Activated CD4-positive, alpha-beta T cell treated with anti-CD3 and anti-CD28 coated beads for 36 hours (primary cell): Measurements from ENCODE around the gene PTPRE. TPM values are rescaled to one million over a fixed set of nuclear protein-coding genes. Genes with fewer than 3 reads are reported as not detected.

ENCODE experiments used
- ATAC-seq: fragments of 200-7000 bp; cut with Tn5 transposase; one replicate; pipeline ENCODE4 v1.10.0; 2021; ENCODE audit warnings: mild to moderate bottlenecking, moderate library complexity
- CTCF ChIA-PET: fragments of 350-600 bp; sonication (Branson Sonifier 250); formaldehyde crosslinking; loops from one replicate; lab custom pipeline; 2021; ENCODE audit warnings: antibody characterized with exemption; lab: Charles Lee
- POLR2A ChIA-PET: fragments of 350-600 bp; sonication (Branson Sonifier 250); formaldehyde crosslinking; loops from one replicate; lab custom pipeline; 2021; ENCODE audit warnings: antibody characterized with exemption, inconsistent platforms; lab: Charles Lee
- DNase-seq: peaks from one replicate; pipeline ENCODE4 v3.0.0-alpha.2; 2020
- H3K27ac Mint-ChIP-seq: one replicate; pipeline ENCODE4 v1.8.0; 2021; ENCODE audit warnings: mixed read lengths
- H3K27me3 Mint-ChIP-seq: one replicate; pipeline ENCODE4 v1.8.0; 2021; ENCODE audit warnings: mixed read lengths
- H3K36me3 Mint-ChIP-seq: one replicate; pipeline ENCODE4 v1.8.0; 2021; ENCODE audit warnings: low read depth, mixed read lengths
- H3K4me1 Mint-ChIP-seq: one replicate; pipeline ENCODE4 v1.8.0; 2021; ENCODE audit warnings: mixed read lengths
- H3K4me3 Mint-ChIP-seq: one replicate; pipeline ENCODE4 v1.8.0; 2021; ENCODE audit warnings: mild to moderate bottlenecking, moderate library complexity, mixed read lengths
- H3K9me3 Mint-ChIP-seq: one replicate; pipeline ENCODE4 v1.8.0; 2021; ENCODE audit warnings: low read depth, mixed read lengths
- intact Hi-C, 2 experiments: fragments of 100-400 bp; cut with DNase I in 1 of 2; cut with micrococcal nuclease in 1 of 2; formaldehyde crosslinking; loops; one replicate each; pipeline versions ENCODE4 v1.14.2 to v1.15.1; 2022 to 2024; cut with DNase I, micrococcal nuclease
- total RNA-seq, 2 experiments: library from RNA; stranded (reverse); gene quantifications; one replicate each; pipeline ENCODE4 v1.2.3, GENCODE V29; 2021

PTPRE gene
- total RNA-seq, 2 experiments from 2014 or later, result 23.0 to 31.6 TPM

- peaks cover 40% of the 10 kb centered on the region for H3K36me3 Mint-ChIP-seq
- ChIA-PET CTCF (interaction anchor here (0.6 to 2.0 kb wide), 6 partner anchors 10 to 144 kb away, joined by 3 to 6 read pairs (median 4); partner anchors contain the start of gene MKI67), POLR2A (interaction anchor here (0.6 to 1.0 kb wide), 2 partner anchors 18 to 30 kb away, joined by 3 to 4 read pairs; partner anchors contain the start of gene MKI67)
- H3K9me3 Mint-ChIP-seq, result no peaks in the 10 kb centered on the region
- peak; percentile 26 for DNase-seq
- peaks cover 22% of the 10 kb centered on the region for H3K4me1 Mint-ChIP-seq
- no peak overlapping the region for H3K4me3 Mint-ChIP-seq
- intact Hi-C loops, result no loop called here
- H3K27ac Mint-ChIP-seq, result peak overlapping the region; percentile 1
- H3K27me3 Mint-ChIP-seq, result no peaks in the 10 kb centered on the region
- peak; percentile 43 for ATAC-seq
These were observed 189.0 kb downstream of the PTPRE start for GRCh38 chr10:128095753-128096469.

GRCh38 chr10:128096486-128097199, 189.7 kb downstream of the PTPRE start:
- no peaks in the 10 kb centered on the region for H3K9me3 Mint-ChIP-seq

GRCh38 chr10:128097783-128098182, 190.9 kb downstream of the PTPRE start:
- H3K27me3 Mint-ChIP-seq, result no peaks in the 10 kb centered on the region
- no peak for ATAC-seq
- no peaks in the 10 kb centered on the region for H3K9me3 Mint-ChIP-seq
- peaks cover 22% of the 10 kb centered on the region for H3K4me1 Mint-ChIP-seq
- H3K36me3 Mint-ChIP-seq, result peaks cover 57% of the 10 kb centered on the region
- no peak for DNase-seq
- no peak overlapping the region for H3K4me3 Mint-ChIP-seq
- no peak overlapping the region for H3K27ac Mint-ChIP-seq
- CTCF ChIA-PET, result interaction anchor here (0.7 to 2.0 kb wide), 2 partner anchors 53 to 62 kb away, joined by 3 to 6 read pairs; no protein-coding TSS in a partner anchor
- intact Hi-C loops, result no loop called here
- POLR2A ChIA-PET, result no interaction called here

More at GRCh38 chr10:128096486-128097199, 189.7 kb downstream of the PTPRE start:
- DNase-seq (no peak), ATAC-seq (no peak)
- ChIA-PET CTCF (interaction anchor here (0.6 to 2.0 kb wide), 3 partner anchors 12 to 54 kb away, joined by 3 to 6 read pairs (median 3); no protein-coding TSS in a partner anchor), POLR2A (no interaction called here)
- H3K27me3 Mint-ChIP-seq, result no peaks in the 10 kb centered on the region
- H3K4me3 Mint-ChIP-seq, result no peak overlapping the region
- intact Hi-C loops, result no loop called here
- H3K36me3 Mint-ChIP-seq, result peaks cover 47% of the 10 kb centered on the region
- peaks cover 22% of the 10 kb centered on the region for H3K4me1 Mint-ChIP-seq
- no peak overlapping the region for H3K27ac Mint-ChIP-seq

- H3K27ac Mint-ChIP-seq, result no peak overlapping the region
- no peaks in the 10 kb centered on the region for H3K9me3 Mint-ChIP-seq
- ChIA-PET POLR2A (no interaction called here), CTCF (no interaction called here)
- intact Hi-C loops, result no loop called here
- peaks cover 64% of the 10 kb centered on the region for H3K36me3 Mint-ChIP-seq
- peaks cover 26% of the 10 kb centered on the region for H3K4me1 Mint-ChIP-seq
- DNase-seq, result no peak
- no peak overlapping the region for H3K4me3 Mint-ChIP-seq
- no peak for ATAC-seq
- no peaks in the 10 kb centered on the region for H3K27me3 Mint-ChIP-seq
These were observed 191.7 kb downstream of the PTPRE start for GRCh38 chr10:128098631-128099030.

- H3K4me1 Mint-ChIP-seq, result peaks cover 33% of the 10 kb centered on the region
- H3K27me3 Mint-ChIP-seq, result no peaks in the 10 kb centered on the region
- peaks cover 68% of the 10 kb centered on the region for H3K36me3 Mint-ChIP-seq
- POLR2A ChIA-PET, result no interaction called here
- intact Hi-C loops, result no loop called here
- no peaks in the 10 kb centered on the region for H3K9me3 Mint-ChIP-seq
- CTCF ChIA-PET, result no interaction called here
- H3K27ac Mint-ChIP-seq, result no peak overlapping the region
- no peak overlapping the region for H3K4me3 Mint-ChIP-seq
- ATAC-seq, result no peak
- no peak for DNase-seq
These were observed 193.0 kb downstream of the PTPRE start for GRCh38 chr10:128099901-128100300.

GRCh38 chr10:128101901-128102300, 195.0 kb downstream of the PTPRE start:
- intact Hi-C loops, result no loop called here
- no peak overlapping the region for H3K4me3 Mint-ChIP-seq
- H3K27me3 Mint-ChIP-seq, result no peaks in the 10 kb centered on the region
- DNase-seq, result no peak
- H3K27ac Mint-ChIP-seq, result no peak overlapping the region
- H3K9me3 Mint-ChIP-seq, result no peaks in the 10 kb centered on the region
- H3K4me1 Mint-ChIP-seq, result peaks cover 18% of the 10 kb centered on the region
- ATAC-seq, result no peak
- POLR2A ChIA-PET, result no interaction called here
- CTCF ChIA-PET, result no interaction called here
- H3K36me3 Mint-ChIP-seq, result peaks cover 58% of the 10 kb centered on the region

- ATAC-seq, result no peak
- Mint-ChIP-seq H3K9me3 (no peaks in the 10 kb centered on the region), H3K4me3 (no peak overlapping the region)
These were observed 195.8 kb downstream of the PTPRE start for GRCh38 chr10:128102480-128103228.

GRCh38 chr10:128103229-128103714, 196.4 kb downstream of the PTPRE start:
- ChIA-PET POLR2A (no interaction called here), CTCF (interaction anchor here (0.5 to 1.8 kb wide), 7 partner anchors 13 to 70 kb away, joined by 3 to 6 read pairs (median 3); no protein-coding TSS in a partner anchor)
- peaks cover 45% of the 10 kb centered on the region for H3K36me3 Mint-ChIP-seq
- H3K9me3 Mint-ChIP-seq, result no peaks in the 10 kb centered on the region
- H3K4me3 Mint-ChIP-seq, result no peak overlapping the region
- DNase-seq (peak; percentile 27), ATAC-seq (peak; percentile 43)
- intact Hi-C loops, result no loop called here
- H3K27ac Mint-ChIP-seq, result no peak overlapping the region
- H3K27me3 Mint-ChIP-seq, result no peaks in the 10 kb centered on the region
- H3K4me1 Mint-ChIP-seq, result peaks cover 15% of the 10 kb centered on the region

More at GRCh38 chr10:128102480-128103228, 195.8 kb downstream of the PTPRE start:
- DNase-seq, result no peak
- intact Hi-C loops, result no loop called here
- Mint-ChIP-seq H3K27ac (no peak overlapping the region), H3K4me1 (peaks cover 16% of the 10 kb centered on the region), H3K27me3 (no peaks in the 10 kb centered on the region), H3K36me3 (peaks cover 51% of the 10 kb centered on the region)
- ChIA-PET CTCF (interaction anchor here (0.5 to 1.8 kb wide), 5 partner anchors 14 to 46 kb away, joined by 3 to 6 read pairs (median 3); no protein-coding TSS in a partner anchor), POLR2A (no interaction called here)

GRCh38 chr10:128105383-128105782, 198.5 kb downstream of the PTPRE start:
- no peak overlapping the region for H3K4me3 Mint-ChIP-seq

GRCh38 chr10:128109707-128110106, 202.8 kb downstream of the PTPRE start:
- H3K4me3 Mint-ChIP-seq, result no peak overlapping the region
- no peaks in the 10 kb centered on the region for H3K27me3 Mint-ChIP-seq
- POLR2A ChIA-PET, result interaction anchor here (0.6 kb wide), 1 partner anchor 9 kb away, joined by 5 read pairs; no protein-coding TSS in a partner anchor
- CTCF ChIA-PET, result no interaction called here
- intact Hi-C loops, result no loop called here
- H3K36me3 Mint-ChIP-seq, result peaks cover 47% of the 10 kb centered on the region
- H3K9me3 Mint-ChIP-seq, result no peaks in the 10 kb centered on the region
- no peak overlapping the region for H3K27ac Mint-ChIP-seq
- DNase-seq, result no peak
- ATAC-seq, result no peak
- peaks cover 6% of the 10 kb centered on the region for H3K4me1 Mint-ChIP-seq

More at GRCh38 chr10:128105383-128105782, 198.5 kb downstream of the PTPRE start:
- Mint-ChIP-seq H3K27ac (no peak overlapping the region), H3K9me3 (no peaks in the 10 kb centered on the region), H3K36me3 (peaks cover 37% of the 10 kb centered on the region), H3K4me1 (peaks cover 15% of the 10 kb centered on the region), H3K27me3 (no peaks in the 10 kb centered on the region)
- intact Hi-C loops, result no loop called here
- ChIA-PET POLR2A (no interaction called here), CTCF (interaction anchor here (0.6 to 1.4 kb wide), 3 partner anchors 10 to 226 kb away, joined by 3 to 5 read pairs (median 3); no protein-coding TSS in a partner anchor)
- DNase-seq, result no peak
- no peak for ATAC-seq
